ENCODE measurements around the gene LGI4.

LGI4 gene

DNA sequence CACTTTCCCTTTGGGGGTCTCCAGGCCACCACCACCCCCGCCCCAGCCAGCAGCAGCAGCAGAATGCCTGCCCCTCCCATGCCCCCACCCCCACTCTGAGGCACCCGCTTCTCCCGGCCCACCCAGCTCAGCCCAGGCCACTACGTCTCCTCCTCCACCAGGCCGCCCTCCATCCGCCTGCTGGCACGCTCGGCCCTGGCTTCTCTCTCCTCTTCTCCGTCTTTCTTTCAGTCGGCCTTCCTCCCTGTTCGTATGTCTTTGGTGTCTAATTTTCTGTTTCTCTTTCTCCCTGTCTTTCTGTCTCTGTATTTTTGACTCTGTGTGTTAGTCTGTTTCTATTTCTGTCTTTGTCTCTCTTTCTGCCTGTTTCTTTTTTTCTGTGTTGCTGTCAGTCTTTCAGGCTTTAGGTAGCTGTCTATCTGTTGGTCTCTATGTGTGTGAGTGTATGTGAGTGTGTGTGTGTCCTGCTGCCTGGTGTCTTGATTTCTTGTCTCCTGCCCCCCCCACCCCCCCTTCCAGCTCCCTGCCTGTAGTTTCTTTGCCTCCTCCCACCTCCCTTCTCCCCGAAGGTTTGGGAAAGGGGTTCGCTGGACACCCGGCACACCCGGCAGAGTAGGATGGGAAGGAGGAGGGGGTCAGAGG is at the start of gene LGI4:
LGI4 (minus strand) TSS at position 459 of the 642 bp plus-strand sequence; CDS start at position 80, 379 bp downstream.
- DNase-seq, result no peak

DNA sequence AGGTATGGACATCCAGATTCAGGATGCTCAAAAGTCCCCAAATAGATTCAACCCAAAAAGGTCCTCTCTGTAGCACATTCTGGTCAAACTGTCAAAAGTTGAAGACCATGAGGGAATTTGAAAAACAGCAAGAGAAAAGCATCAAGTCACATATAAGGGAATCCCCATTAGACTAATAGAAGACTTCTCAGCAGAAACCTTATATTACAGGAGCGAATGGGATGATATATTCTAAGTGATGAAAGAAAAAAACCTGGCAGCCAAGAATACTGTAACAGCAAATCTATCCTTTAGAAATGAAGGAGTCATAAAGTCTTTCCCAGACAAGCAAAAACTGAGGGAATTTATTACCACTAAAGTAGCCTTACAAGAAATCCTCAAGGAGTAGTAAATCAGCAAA is 49.4 kb upstream of the LGI4 start:
- DNase-seq, result no peak

DNA sequence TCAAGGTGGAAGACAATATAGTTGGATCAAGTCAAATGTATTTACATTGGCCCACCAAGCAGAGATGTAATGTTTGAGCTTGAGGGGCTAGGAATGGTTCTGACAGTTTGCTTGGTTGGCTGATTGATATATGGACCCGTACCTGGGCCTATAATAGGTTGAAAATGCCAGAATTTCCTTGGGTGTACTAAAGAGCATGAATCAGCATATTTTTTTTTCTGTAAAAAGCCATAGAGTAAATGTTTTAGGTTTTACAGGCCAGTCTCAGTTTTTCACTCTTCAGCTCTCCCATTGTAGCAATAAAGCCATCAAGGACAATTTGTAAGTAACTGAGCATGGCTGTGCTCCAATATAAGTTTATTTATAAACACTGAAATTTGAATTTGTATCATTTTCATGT is 46.5 kb upstream of the LGI4 start:
- DNase-seq, result no peak

DNA sequence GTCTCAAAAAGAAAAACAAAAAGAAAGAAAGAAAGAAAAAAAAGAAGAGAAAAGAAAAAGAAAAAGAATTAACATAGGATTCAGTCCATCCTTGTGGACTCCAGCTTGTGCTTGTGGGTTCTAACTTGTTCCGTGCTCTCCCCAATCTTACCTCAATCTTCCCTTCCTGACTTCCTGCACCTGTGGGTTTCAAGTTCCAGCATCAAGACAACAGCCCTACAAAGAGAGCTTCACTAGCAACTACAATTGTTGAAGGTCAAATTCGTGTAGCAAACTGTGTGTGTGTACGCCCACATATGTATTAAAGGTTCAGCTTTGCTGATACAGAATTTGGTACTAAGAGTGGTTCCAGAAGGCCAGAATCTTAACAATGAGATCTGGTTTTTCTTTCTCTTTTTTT is 45.0 kb upstream of the LGI4 start:
- no peak for DNase-seq

DNA sequence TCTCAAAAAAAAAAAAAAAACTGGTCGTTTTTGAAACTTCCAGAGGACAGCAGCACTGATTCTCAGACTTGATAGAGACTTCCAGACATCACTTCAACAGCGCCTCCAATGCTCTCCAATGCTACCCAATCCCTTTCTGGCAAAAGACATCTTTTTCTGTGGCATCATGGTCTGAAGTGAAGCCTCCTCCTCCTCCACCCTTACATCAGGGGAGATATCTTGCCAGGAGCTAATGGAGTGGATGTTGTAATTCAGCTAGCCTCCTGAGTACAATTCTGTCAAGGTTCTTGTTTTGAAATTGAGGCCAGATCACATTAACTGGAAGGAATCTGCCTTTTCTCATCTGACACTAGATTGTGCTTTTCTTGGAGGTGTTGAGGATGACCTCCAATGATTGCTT is 43.8 kb upstream of the LGI4 start:
- DNase-seq, result no peak

DNA sequence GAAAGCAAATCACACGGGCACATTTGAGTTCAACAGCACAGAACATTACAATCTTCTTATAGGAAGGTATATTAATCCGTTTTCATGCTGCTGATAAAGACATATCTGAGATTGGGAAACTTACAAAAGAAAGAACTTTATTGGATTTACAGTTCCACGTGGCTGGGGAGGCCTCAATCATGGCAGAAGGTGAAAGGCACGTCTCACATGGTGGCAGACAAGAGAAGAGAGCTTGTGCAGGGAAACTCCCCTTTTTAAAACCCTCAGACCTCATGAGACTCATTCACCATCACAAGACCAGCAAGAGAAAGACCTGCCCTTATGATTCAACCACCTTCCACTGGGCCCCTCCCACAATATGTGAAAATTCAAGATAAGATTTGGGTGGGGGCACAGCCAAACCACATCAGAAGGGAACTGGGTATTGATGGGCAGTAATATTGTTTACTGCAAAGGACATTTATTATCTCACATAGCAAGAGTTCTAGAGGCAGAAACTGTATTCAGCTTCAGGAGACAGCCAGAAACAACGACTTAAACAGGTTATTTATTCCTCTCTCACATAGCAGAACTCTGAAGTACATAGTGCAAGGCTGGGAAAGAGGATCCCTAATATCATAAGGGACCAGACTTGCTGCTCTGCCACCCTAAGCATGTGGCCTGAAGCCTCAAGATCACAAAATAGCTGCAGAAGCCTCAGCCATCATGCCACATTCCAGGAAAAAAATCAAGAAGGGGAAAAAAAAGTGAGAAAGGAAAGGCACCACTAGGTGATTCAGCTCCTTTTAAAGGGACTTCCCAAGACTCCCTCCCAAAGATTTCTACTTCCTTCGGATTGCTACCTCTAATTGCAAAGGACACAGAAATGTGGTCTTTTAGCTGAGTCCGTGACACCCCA is 42.8 kb upstream of the LGI4 start:
- no peak for DNase-seq

DNA sequence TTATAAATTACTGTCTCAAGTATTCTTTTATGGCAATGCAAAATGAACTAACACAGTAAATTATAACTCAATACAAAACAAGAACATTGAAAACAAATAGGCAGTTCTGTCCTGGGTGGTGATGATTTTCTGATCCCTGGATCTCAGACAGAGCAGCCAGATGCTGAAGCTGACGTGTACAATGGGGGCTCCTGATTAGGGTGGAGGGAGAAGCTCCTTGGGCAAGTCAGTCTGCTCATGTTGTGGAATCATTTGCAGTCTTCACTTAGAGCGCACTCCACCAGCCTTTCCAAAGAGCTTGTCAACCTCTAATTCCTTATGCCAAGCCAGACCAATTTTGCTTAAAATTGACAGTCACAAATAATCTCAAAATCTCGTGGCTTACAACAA is 41.3 kb upstream of the LGI4 start:
- DNase-seq, result no peak

DNA sequence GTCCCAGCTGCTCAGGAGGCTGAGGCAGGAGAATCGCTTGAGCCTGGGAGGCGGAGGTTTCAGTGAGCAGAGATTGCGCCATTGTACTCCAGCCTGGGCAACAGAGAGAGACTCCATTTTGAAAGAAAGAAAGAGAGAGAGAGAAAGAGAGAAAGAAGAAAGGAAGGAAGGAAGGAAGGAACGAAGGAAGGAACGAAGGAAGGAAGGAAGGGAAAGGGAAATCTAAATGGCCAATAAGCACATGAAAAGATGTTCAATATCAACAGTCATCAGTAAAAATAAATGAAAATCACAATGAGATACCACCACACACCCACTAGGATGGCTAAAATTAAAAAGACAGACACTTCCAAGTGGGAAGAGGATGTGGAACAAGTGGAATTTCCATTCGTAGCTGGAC is 39.4 kb upstream of the LGI4 start:
- DNase-seq, result no peak

DNA sequence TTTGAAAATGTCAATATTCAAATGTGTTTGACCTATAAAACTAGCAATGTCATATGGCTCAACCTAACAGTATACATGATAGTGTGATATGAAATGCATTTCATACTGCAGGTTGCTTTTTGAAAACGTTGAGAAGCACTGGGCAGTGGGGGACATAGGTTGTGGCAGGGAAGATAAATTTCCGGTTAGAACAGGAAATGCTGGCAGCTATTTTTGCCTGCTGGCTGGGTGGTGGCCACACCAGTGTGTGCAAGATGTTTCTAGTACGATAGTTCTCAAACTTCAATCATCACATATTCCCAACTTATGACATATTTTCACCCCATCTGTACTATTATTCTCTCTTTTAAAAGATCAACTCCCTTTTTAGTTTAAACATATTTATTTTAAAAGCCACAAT is 36.9 kb upstream of the LGI4 start:
- no peak for DNase-seq

DNA sequence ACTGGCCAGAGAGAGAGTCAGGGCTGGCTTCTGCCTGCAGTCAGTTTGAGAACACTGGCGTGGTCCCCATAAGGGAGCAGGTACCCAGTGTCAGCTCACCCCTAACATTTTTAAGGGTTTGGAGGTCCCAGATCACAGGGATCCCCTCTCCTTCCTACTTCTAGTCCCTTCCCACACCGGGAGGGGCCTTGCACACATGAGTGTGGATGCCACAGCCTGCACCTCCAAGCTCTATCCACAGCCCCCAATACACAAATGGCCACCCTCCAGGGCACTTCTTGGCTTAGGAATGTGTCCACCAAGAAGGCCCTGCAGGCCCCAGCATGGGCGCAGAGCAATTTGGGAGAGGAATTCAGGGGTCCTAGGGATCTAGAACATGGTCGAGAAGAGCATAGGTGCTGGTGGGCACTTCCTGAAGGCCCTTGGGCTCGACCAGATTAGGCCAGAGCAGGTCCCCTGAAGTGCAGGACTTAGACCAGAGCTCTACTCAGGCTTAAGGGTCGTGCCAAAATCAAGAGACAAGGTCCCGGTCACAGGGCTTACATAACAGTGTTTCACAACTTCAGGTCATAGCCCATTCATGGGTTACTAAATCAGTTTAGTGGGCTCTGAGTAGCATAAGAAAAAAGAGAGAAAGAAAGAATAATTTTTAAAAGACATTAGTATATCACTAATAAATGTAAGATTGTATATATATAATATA is 35.7 kb upstream of the LGI4 start:
- no peak for DNase-seq

DNA sequence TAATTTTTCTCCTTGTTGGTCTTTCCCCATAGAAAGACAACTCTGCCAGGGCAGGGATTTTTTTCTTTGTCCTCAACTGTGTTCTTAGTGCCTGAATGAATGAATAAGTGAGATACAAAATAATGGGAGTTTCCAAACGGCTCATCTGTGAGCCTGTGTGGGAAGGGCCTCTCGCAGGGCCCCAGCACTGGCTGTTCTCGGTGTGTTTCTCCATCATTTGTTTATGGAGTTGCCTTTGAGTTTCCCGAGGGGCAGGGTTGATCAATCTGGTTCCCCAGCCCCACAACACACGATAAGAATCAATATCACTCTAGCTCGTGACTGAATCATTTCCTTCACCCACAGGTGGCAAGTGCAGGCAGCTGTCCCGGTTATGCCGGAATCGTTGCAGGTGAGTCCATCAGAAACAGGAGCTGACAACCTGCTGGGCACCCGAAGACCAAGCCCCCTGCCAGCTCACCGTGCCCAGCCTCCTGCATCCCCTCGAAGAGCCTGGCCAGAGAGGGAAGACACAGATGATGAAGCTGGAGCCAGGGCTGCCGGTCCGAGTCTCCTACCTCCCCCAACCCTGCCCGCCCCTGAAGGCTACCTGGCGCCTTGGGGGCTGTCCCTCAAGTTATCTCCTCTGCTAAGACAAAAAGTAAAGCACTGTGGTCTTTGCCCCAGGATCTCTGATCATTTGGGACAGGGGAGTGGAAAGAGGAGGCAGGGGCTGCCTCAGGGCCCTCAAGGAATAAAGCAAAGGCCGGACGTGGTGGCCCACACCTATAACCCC is 34.5 kb upstream of the LGI4 start:
- no peak for DNase-seq

DNA sequence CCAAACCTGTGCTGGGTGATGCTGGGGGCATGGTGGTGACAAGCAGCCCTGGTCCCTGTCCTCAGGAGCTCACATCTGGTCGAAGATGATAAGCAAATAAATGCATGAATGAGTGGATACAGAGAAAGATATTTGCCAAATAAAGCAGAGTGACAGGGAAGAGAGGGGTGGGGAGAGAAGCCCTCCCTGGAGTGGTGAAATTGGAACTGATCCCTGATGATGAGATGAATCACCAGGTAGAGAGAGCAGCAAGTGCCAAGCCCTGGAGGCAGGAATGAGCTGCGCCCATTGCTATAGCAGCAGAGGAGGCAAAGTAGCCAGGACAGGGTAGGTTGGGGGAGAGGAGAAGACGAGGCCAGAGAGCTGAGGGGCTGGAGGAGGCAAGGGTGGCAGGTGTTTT is 33.3 kb upstream of the LGI4 start:
- no peak for DNase-seq

DNA sequence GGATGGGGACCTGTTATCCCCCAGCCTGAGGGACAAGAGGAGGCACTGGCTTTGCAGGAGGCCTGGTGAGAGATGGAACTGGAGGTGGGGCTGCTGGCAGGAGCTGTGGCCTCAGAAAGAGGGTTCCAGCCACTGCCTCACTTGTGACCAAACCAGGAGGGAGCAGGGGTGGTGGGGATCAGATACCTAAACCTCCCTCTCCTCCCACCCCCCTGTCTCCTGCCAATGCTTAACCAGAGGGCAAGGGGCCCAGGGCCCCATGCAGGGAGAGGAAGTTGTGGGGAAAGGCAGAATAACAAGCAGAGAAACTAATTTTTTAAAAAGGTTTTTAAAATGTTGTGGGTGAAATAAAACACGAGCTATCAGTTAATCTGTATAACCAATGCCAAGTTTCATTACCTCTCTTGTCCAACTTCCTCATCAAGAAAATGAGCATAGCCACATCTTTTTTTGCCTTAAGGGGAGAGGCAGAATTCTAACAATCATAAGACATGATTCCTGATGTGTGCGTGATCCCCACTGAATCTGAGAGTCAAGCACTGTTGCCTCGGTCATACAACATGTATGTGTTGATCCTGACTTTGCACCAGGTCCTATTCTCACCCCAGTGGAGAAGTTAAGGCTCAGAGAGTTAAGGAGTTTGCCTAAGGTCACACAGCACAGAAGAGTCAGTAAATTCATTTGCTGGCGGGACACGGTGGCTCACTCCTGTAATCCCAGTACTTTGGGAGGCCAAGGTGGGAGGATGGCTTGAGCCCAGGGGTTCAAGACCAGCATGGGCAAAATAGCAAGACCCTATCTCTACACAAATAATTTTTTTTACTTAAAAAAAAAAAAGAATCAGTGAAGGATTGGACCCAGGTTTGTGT is 32.6 kb upstream of the LGI4 start:
- DNase-seq, result no peak

DNA sequence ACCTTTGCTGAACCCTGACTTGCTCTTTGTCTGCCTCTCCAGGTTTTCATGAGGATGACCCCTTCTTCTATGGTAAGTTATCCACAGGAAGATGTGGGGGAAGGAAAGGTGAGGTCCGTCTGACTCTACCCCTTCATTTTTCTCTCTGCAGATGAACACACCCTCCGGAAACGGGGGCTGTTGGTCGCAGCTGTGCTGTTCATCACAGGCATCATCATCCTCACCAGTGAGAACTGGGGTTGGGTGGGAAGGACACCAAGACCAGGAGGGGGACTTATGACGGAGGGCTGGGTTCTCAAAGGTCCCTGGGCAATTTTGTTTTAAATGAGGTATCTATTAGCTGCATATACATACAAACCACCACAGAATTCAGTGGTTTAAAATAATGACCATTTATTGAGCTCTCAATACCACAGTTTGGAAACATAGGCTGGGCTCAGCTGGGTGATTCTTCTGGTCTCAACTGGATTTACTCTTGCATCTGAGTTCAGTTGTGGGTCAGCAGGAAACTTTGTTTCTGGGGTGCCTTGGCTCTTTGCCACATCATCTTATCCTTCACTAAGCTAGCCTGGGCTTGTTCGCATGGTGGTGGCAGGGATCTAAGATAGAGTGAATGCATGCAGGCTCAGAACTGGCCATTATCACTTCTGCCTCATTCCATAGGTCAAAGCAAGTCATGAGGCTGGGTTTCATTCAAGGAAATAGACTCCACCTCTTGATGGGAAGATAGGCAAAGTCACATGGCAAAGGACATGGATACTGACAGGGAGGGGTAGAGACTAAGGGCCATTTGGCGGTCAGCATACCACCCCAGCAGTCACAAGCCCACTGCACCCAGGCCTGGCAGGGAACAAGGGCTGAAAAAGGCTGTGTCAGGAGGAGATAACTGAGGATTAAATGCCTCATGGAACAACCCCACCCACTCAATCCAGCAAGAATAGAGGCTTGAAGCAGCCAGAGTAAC is 31.5 kb upstream of the LGI4 start:
- peak; percentile 27 for DNase-seq

DNA sequence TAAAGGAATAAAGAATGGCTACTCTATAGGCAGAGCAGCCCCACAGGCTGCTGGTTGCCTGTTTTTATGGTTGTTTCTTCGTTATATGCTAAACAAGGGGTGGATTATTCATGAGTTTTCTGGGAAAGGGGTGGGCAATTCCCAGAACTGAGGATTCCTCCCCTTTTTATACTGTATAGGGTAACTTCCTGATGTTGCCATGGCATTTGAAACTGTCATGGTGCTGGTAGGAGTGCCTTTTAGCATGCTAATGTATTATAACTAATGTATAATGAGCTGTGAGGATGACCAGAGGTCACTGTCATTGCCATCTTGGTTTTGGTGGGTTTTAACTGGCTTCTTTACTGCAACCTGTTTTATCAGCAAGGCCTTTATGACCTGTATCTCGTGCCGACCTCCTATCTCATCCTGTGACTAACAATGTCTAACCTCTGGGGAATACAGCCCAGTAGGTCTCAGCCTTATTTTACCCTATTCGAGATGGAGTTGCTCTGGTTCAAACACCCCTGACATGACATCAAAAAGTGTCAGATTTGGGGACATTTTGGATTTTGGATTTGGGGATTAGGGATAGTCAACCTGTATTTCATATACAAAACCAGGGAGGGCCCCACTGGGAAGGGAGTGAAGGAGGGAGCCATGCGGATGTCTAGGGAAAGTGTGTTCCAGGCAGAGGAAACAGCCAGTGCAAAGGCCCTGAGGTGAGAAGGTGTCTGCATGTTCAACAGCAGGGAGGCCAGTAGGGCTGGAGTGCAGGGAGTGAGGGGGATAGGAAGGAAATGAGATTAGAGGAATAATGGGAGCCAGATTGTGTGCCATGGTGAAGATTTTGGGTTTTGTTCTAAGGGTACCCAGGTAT is 30.6 kb upstream of the LGI4 start:
- DNase-seq, result no peak

DNA sequence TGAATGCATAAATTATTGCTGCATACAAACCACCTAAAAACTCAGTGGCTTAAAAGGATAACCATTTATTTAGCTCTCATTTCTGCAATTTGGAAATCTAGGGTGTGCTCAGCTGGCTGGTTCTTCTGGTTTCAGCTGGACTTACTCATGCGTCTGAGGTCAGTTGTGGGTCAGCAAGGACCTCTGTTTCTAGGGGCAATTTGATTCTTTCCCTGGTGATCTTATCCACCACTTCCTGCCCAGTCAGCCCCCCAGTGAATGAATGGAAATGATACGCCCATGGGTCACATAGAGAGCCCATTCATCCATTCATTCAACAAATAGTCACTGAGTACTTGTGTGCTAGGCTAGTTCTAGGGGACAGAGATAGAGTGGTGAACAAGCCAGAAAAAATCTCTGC is 29.6 kb upstream of the LGI4 start:
- DNase-seq, result no peak

DNA sequence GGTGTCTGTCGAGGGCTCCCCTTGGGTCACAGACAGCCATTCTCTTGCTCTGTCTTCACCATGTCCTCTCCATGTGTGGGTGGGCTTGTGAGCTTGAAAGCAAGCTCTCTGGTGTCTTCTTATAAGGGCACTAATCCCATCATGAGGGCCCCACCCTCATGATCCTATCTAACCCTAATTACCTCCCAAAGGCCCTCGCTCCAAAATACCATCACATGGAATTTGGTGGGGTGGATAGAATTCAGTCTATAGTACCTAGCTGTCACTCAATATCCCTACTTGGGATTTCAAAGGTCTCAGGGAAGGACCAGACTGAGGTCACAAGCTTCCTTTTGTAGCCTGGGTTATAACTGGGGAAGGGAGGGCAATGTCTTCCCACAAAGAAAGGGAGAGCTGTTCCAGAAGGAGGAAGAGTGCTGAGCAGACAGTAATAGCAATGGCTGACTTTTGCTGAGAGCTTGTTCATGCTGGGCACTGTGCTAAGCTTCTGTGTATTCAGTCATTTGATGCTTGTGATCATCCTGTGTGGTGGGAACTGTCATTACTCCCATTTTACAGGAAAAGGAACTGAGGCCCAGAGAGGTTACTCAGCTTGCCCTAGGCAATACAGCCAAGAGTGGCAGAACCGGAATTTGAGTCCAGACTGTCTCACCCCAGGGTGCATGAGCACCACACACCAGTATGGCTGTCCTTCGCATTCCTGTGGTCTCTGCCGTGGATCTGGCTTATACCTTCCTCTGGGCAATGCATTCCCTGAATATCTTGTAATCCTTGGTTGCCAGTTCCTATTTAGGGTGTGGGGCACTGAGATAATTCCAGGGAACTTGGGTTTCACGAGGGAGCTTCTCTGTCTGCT is 27.8 kb upstream of the LGI4 start:
- DNase-seq, result no peak

DNA sequence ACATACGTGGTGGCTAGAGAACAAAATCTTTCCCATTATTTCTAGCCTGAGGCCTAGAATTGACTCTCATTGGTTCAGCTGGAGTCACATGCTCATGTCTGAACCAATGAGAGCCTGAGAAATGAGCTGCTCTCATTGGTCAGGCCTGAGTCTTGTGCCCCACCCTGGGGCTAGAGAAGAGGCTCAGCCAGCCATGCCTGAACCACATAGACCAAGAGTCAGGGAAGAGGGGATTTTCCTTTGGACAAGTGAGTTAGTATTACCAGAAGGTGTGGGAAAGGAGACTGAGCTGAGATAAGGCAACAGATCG is 26.5 kb upstream of the LGI4 start:
- DNase-seq, result no peak
